CD14-positive monocyte (primary cell): Measurements from ENCODE around the gene OR5B12. TPM values are rescaled to one million over a fixed set of nuclear protein-coding genes. Genes with fewer than 3 reads are reported as not detected.

Experiments used
- DNase-seq, 3 donors: peaks; one replicate each; pipeline ENCODE4 v3.0.0-alpha.2; 2011 to 2022
- H2AFZ ChIP-seq: 2 replicates; pipeline ENCODE4 v1.6.0; 2012; ENCODE audit warnings: mild to moderate bottlenecking, low read depth, low read length, inconsistent platforms; ENCODE audit not compliant: insufficient read depth, poor library complexity, severe bottlenecking
- H3K27ac ChIP-seq, 2 donors: 1 replicate in 1 of 2; 2 replicates in 1 of 2; pipeline ENCODE4 v1.5.1; 2012 to 2013; ENCODE audit warnings: low read length in 2 of 2, control low read depth in 1 of 2, inconsistent platforms in 1 of 2, low read depth in 1 of 2, mild to moderate bottlenecking in 1 of 2
- H3K27me3 ChIP-seq, 2 donors: one replicate each; pipeline versions ENCODE4 v1.6.0 to v1.6.1; 2011 to 2013; ENCODE audit warnings: low read length in 2 of 2; ENCODE audit not compliant: control insufficient read depth in 2 of 2, insufficient read depth in 2 of 2
- H3K36me3 ChIP-seq, 2 donors: replicated peaks in 1 of 2; 1 replicate in 1 of 2; 2 replicates in 1 of 2; pipeline versions ENCODE4 v1.5.1 to v1.6.1; 2012 to 2013; ENCODE audit warnings: low read length in 2 of 2, control low read depth in 1 of 2, inconsistent platforms in 1 of 2, mild to moderate bottlenecking in 1 of 2; ENCODE audit not compliant: insufficient read depth in 2 of 2, control insufficient read depth in 1 of 2
- H3K4me1 ChIP-seq, 2 donors: 1 replicate in 1 of 2; 2 replicates in 1 of 2; pipeline versions ENCODE4 v1.5.1 to v1.6.1; 2012 to 2013; ENCODE audit warnings: low read length in 2 of 2, control low read depth in 1 of 2, inconsistent platforms in 1 of 2, mild to moderate bottlenecking in 1 of 2, moderate library complexity in 1 of 2; ENCODE audit not compliant: insufficient read depth in 2 of 2, control insufficient read depth in 1 of 2
- H3K4me2 ChIP-seq: replicated peaks from 2 replicates; pipeline ENCODE3; 2012; ENCODE audit warnings: low read length, moderate library complexity, mild to moderate bottlenecking; ENCODE audit not compliant: poor library complexity, severe bottlenecking; ENCODE audit errors: extremely low read depth
- H3K4me3 ChIP-seq, 3 experiments: fragments of 200-600 bp in 1 of 3; sonication (generic) in 1 of 3; replicated peaks in 1 of 3; 1 replicate in 2 of 3; 2 replicates in 1 of 3; pipeline ENCODE4 v1.5.1; 2011 to 2013; ENCODE audit warnings: low read length in 3 of 3, mild to moderate bottlenecking in 3 of 3, control low read depth in 2 of 3, low read depth in 2 of 3, inconsistent platforms in 1 of 3, moderate library complexity in 1 of 3
- H3K79me2 ChIP-seq: 2 replicates; pipeline ENCODE4 v1.6.0; 2012; ENCODE audit warnings: mild to moderate bottlenecking, control low read depth, inconsistent platforms, low read length, moderate library complexity; ENCODE audit not compliant: insufficient read depth
- H3K9ac ChIP-seq: 2 replicates; pipeline ENCODE4 v1.6.0; 2017; ENCODE audit warnings: low read length, mild to moderate bottlenecking; ENCODE audit not compliant: insufficient read depth, poor library complexity, severe bottlenecking
- H3K9me3 ChIP-seq, 2 donors: replicated peaks in 1 of 2; 1 replicate in 1 of 2; 2 replicates in 1 of 2; pipeline versions ENCODE4 v1.5.1 to v1.6.1; 2012 to 2013; ENCODE audit warnings: low read length in 2 of 2, control low read depth in 1 of 2; ENCODE audit not compliant: control insufficient read depth in 1 of 2, insufficient read depth in 1 of 2
- H4K20me1 ChIP-seq: 2 replicates; pipeline ENCODE4 v1.6.0; 2012; ENCODE audit warnings: mild to moderate bottlenecking, low read length, control low read depth, moderate library complexity; ENCODE audit not compliant: insufficient read depth
- H3K27ac Mint-ChIP-seq, 7 donors: one replicate each; pipeline ENCODE4 v1.8.0; 2020; ENCODE audit warnings: mild to moderate bottlenecking in 7 of 7, mixed read lengths in 7 of 7, moderate library complexity in 6 of 7, inconsistent platforms in 2 of 7
- H3K27me3 Mint-ChIP-seq, 3 donors: one replicate each; pipeline ENCODE4 v1.8.0; 2021 to 2022; ENCODE audit warnings: low read depth in 3 of 3, mild to moderate bottlenecking in 3 of 3, mixed read lengths in 3 of 3, moderate library complexity in 3 of 3, inconsistent platforms in 1 of 3
- H3K36me3 Mint-ChIP-seq, 2 donors: one replicate each; pipeline ENCODE4 v1.8.0; 2020; ENCODE audit warnings: mixed read lengths in 2 of 2, inconsistent platforms in 1 of 2, mild to moderate bottlenecking in 1 of 2
- H3K4me1 Mint-ChIP-seq: one replicate; pipeline ENCODE4 v1.8.0; 2020; ENCODE audit warnings: mild to moderate bottlenecking, mixed read lengths
- H3K4me3 Mint-ChIP-seq, 2 donors: one replicate each; pipeline ENCODE4 v1.8.0; 2020; ENCODE audit warnings: mild to moderate bottlenecking in 2 of 2, mixed read lengths in 2 of 2, moderate library complexity in 1 of 2
- H3K9me3 Mint-ChIP-seq, 7 donors: one replicate each; pipeline ENCODE4 v1.8.0; 2020 to 2022; ENCODE audit warnings: mixed read lengths in 7 of 7, mild to moderate bottlenecking in 6 of 7, moderate library complexity in 6 of 7, inconsistent platforms in 2 of 7
- WGBS: methylation state at CpG from one replicate; pipeline ENCODE4 v1.1.5; 2013; ENCODE audit warnings: missing lambda C conversion rate; ENCODE audit not compliant: insufficient coverage; 5-methylcytosine and 5-hydroxymethylcytosine counted together
- intact Hi-C, 2 donors: fragments of 100-400 bp; cut with micrococcal nuclease; formaldehyde crosslinking; loops; one replicate each; pipeline versions ENCODE4 v1.15.0 to v1.15.1; 2023
- polyA plus RNA-seq, 3 donors: library from polyadenylated mRNA; depleted of rRNA in 1 of 3; unstranded in 2 of 3; stranded (reverse) in 1 of 3; fragments of 300-500 nt in 2 of 3; fragments of >200 nt in 1 of 3; fragmentation: Illumina TruSeq in 2 of 3; gene quantifications; 1 replicate in 2 of 3; 2 replicates in 1 of 3; pipeline ENCODE4 v1.2.3, GENCODE V29; 2012 to 2021
- TF ChIP-seq, protein P1 (sequence below): fragments of 200-600 bp; IDR thresholded peaks from one replicate; pipeline ENCODE4 v1.8.0; 2022; ENCODE audit warnings: antibody characterized with exemption, mild to moderate bottlenecking

OR5B12 gene
- polyA plus RNA-seq, 3 donors: not detected

DNA sequence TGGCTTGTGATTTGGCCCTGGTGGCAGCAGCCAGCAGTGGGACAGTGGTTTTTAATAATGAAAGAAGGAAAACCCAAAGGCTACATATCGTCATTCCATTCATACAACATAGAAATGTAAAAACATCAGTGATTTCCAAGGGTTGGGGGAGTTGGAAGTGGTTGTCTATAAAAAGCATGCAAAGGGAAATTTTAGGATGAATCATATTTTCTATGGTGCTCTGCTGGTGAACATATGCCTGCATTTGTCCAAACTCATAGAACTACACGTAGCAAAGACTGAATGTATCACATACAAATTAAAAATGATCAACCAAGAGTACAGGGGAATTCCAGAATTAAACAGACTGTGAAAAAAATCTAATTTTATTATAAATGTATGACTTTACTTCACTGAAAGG is 46.5 kb downstream of the OR5B12 start:
- intact Hi-C loops: no loop called here
- Histone ChIP-seq H3K36me3 (no peaks in the 10 kb centered on the region), H3K9ac (no peak overlapping the region), H3K9me3 (peaks cover 7 to 10% of the 10 kb centered on the region in 2 donors), H3K4me3 (no peak overlapping the region), H2AFZ (no peak overlapping the region), H3K27ac (no peak overlapping the region), H3K4me2 (no peak overlapping the region), H3K27me3 (no peaks in the 10 kb centered on the region), H4K20me1 (no peaks in the 10 kb centered on the region), H3K79me2 (no peaks in the 10 kb centered on the region), H3K4me1 (no peaks in the 10 kb centered on the region)
- H3K4me1 Mint-ChIP-seq: no peaks in the 10 kb centered on the region
- no peaks in the 10 kb centered on the region for H3K36me3 Mint-ChIP-seq
- no peak overlapping the region for H3K27ac Mint-ChIP-seq
- WGBS: no CpG with 5 or more reads among the region's 2 CpGs
- no peak for DNase-seq
- H3K9me3 Mint-ChIP-seq: peaks cover 0 to 9% (median 3%) of the 10 kb centered on the region in 7 donors
- no peaks in the 10 kb centered on the region for H3K27me3 Mint-ChIP-seq
- H3K4me3 Mint-ChIP-seq: no peak overlapping the region
- TF ChIP-seq, protein P1, sequence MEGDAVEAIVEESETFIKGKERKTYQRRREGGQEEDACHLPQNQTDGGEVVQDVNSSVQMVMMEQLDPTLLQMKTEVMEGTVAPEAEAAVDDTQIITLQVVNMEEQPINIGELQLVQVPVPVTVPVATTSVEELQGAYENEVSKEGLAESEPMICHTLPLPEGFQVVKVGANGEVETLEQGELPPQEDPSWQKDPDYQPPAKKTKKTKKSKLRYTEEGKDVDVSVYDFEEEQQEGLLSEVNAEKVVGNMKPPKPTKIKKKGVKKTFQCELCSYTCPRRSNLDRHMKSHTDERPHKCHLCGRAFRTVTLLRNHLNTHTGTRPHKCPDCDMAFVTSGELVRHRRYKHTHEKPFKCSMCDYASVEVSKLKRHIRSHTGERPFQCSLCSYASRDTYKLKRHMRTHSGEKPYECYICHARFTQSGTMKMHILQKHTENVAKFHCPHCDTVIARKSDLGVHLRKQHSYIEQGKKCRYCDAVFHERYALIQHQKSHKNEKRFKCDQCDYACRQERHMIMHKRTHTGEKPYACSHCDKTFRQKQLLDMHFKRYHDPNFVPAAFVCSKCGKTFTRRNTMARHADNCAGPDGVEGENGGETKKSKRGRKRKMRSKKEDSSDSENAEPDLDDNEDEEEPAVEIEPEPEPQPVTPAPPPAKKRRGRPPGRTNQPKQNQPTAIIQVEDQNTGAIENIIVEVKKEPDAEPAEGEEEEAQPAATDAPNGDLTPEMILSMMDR: no peak

DNA sequence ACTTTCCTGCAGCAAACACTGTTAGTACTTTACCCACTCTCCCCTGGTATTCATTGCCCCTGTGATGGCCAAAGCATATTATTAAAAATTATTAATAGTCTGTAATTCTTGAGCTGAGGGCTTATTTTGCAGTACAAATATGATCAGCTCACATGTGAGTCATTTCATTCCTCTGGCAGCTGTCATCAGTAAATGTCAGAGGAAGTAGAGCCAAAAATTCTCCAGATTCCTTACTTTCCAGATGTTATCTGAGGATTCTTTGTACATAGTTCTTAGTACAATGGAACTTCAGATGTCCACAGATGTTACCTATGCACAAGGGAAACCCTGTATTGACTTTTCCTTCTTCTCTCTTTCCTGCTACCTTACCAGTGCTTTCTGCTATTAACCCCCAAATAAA is 47.8 kb downstream of the OR5B12 start:
- H2AFZ ChIP-seq: no peak overlapping the region
- H3K27ac ChIP-seq: no peak overlapping the region
- Mint-ChIP-seq H3K27ac (no peak overlapping the region), H3K4me1 (no peaks in the 10 kb centered on the region), H3K9me3 (peaks cover 0 to 10% (median 5%) of the 10 kb centered on the region in 7 donors), H3K36me3 (no peaks in the 10 kb centered on the region), H3K27me3 (no peaks in the 10 kb centered on the region), H3K4me3 (no peak overlapping the region)
- H3K9ac ChIP-seq: no peak overlapping the region
- no peaks in the 10 kb centered on the region for H3K27me3 ChIP-seq
- intact Hi-C loops: no loop called here
- H3K9me3 ChIP-seq: peaks cover 7 to 13% of the 10 kb centered on the region in 2 donors
- DNase-seq: no peak
- H4K20me1 ChIP-seq: no peaks in the 10 kb centered on the region
- no peaks in the 10 kb centered on the region for H3K79me2 ChIP-seq
- H3K4me1 ChIP-seq: no peaks in the 10 kb centered on the region
- H3K4me3 ChIP-seq: no peak overlapping the region
- H3K36me3 ChIP-seq: no peaks in the 10 kb centered on the region
- TF ChIP-seq, protein P1: no peak
- H3K4me2 ChIP-seq: no peak overlapping the region
